IMR-90 (cell line): ENCODE results near the gene TTC3. TPM values are rescaled to one million over a fixed set of nuclear protein-coding genes. Genes with fewer than 3 reads are reported as not detected.

Experiments used
- ATAC-seq: fragments of 200-7000 bp; cut with Tn5 transposase; 2 replicates; pipeline ENCODE4 v1.9.1; 2020; ENCODE audit warnings: low read depth, mild to moderate bottlenecking, moderate library complexity
- BruUV-seq: library from RNA; stranded (reverse); fragments of 400-500 nt; replicated peaks from 2 replicates; lab custom pipeline; 2021; lab: Mats Ljungman, UMichigan
- CTCF ChIA-PET: fragments of 300-600 bp; formaldehyde crosslinking; extraction: SDS; loops from one replicate; lab custom pipeline; 2021; ENCODE audit warnings: antibody characterized with exemption; lab: Yijun Ruan, JAX
- POLR2A ChIA-PET: fragments of 300-600 bp; sonication (Branson Sonifier 250); formaldehyde crosslinking; loops from one replicate; lab custom pipeline; 2022; ENCODE audit warnings: antibody characterized with exemption; ENCODE audit not compliant: unreplicated experiment; lab: Charles Lee
- DNase-seq: peaks from one replicate; pipeline ENCODE4 v3.0.0; 2013
- H2AFZ ChIP-seq: replicated peaks from 2 replicates; pipeline ENCODE3; 2013; ENCODE audit warnings: low read length, mild to moderate bottlenecking; ENCODE audit not compliant: poor library complexity
- H2AK5ac ChIP-seq: 2 replicates; pipeline ENCODE4 v1.6.1; 2013; ENCODE audit warnings: low read depth, low read length, inconsistent platforms
- H2AK9ac ChIP-seq: replicated peaks from 2 replicates; pipeline ENCODE3; 2013; ENCODE audit warnings: mild to moderate bottlenecking, low read depth, low read length, moderate library complexity; ENCODE audit not compliant: poor library complexity
- H2BK120ac ChIP-seq: 2 replicates; pipeline ENCODE4 v1.6.1; 2013; ENCODE audit warnings: low read depth, low read length, inconsistent platforms
- H2BK15ac ChIP-seq: 3 replicates; pipeline ENCODE4 v1.6.1; 2013; ENCODE audit warnings: low read depth, low read length, inconsistent platforms
- H2BK20ac ChIP-seq: 2 replicates; pipeline ENCODE4 v1.6.1; 2013; ENCODE audit warnings: low read depth, mild to moderate bottlenecking, inconsistent platforms, low read length, moderate library complexity
- H2BK5ac ChIP-seq: 2 replicates; pipeline ENCODE4 v1.6.1; 2013; ENCODE audit warnings: mild to moderate bottlenecking, low read depth, low read length, inconsistent platforms; ENCODE audit not compliant: poor library complexity, severe bottlenecking
- H3K14ac ChIP-seq: replicated peaks from 2 replicates; pipeline ENCODE4 v1.6.1; 2013; ENCODE audit warnings: low read depth, low read length, inconsistent platforms
- H3K18ac ChIP-seq: 2 replicates; pipeline ENCODE4 v1.6.1; 2013; ENCODE audit warnings: low read depth, low read length, control low read depth
- H3K23ac ChIP-seq: 2 replicates; pipeline ENCODE4 v1.6.1; 2013; ENCODE audit warnings: low read depth, low read length, inconsistent platforms
- H3K27ac ChIP-seq: 2 replicates; pipeline ENCODE4 v1.5.1; 2013; ENCODE audit warnings: mild to moderate bottlenecking, control low read depth, low read length; ENCODE audit not compliant: insufficient read depth
- H3K27me3 ChIP-seq: 2 replicates; pipeline ENCODE4 v1.6.1; 2013; ENCODE audit warnings: low read length; ENCODE audit not compliant: control insufficient read depth, insufficient read depth
- H3K36me3 ChIP-seq: 2 replicates; pipeline ENCODE4 v1.6.1; 2013; ENCODE audit warnings: low read length, mixed read lengths; ENCODE audit not compliant: control insufficient read depth, insufficient read depth
- H3K4ac ChIP-seq: 2 replicates; pipeline ENCODE4 v1.6.1; 2013; ENCODE audit warnings: low read depth, low read length, inconsistent platforms
- H3K4me1 ChIP-seq: 2 replicates; pipeline ENCODE4 v1.6.1; 2013; ENCODE audit warnings: low read length, mixed read lengths; ENCODE audit not compliant: control insufficient read depth, insufficient read depth
- H3K4me2 ChIP-seq: 2 replicates; pipeline ENCODE4 v1.6.1; 2013; ENCODE audit warnings: low read depth, mild to moderate bottlenecking, control low read depth, low read length, moderate library complexity
- H3K4me3 ChIP-seq: 2 replicates; pipeline ENCODE4 v1.5.1; 2013; ENCODE audit warnings: low read depth, mild to moderate bottlenecking, control low read depth, low read length, moderate library complexity; ENCODE audit not compliant: insufficient read depth
- H3K56ac ChIP-seq: 2 replicates; pipeline ENCODE4 v1.6.1; 2013; ENCODE audit warnings: low read length, inconsistent platforms; ENCODE audit not compliant: insufficient read depth; ENCODE audit errors: extremely low read depth
- H3K79me1 ChIP-seq, 2 experiments: 2 replicates each; pipeline ENCODE4 v1.6.1; 2013; ENCODE audit warnings: low read length in 2 of 2, inconsistent platforms in 1 of 2, low read depth in 1 of 2
- H3K9ac ChIP-seq: 2 replicates; pipeline ENCODE4 v1.6.1; 2013; ENCODE audit warnings: low read depth, low read length, control low read depth
- H3K9me1 ChIP-seq: 2 replicates; pipeline ENCODE4 v1.6.1; 2013; ENCODE audit warnings: low read length, inconsistent platforms; ENCODE audit not compliant: insufficient read depth
- H3K9me3 ChIP-seq: 2 replicates; pipeline ENCODE4 v1.6.1; 2013; ENCODE audit warnings: low read length; ENCODE audit not compliant: control insufficient read depth, insufficient read depth
- H4K20me1 ChIP-seq: 2 replicates; pipeline ENCODE4 v1.6.1; 2013; ENCODE audit warnings: low read length, inconsistent platforms; ENCODE audit not compliant: insufficient read depth
- H4K5ac ChIP-seq: 2 replicates; pipeline ENCODE4 v1.6.1; 2013; ENCODE audit warnings: mild to moderate bottlenecking, low read depth, low read length, control low read depth
- H4K8ac ChIP-seq, 2 experiments: 2 replicates each; pipeline ENCODE4 v1.6.1; 2013; ENCODE audit warnings: low read depth in 2 of 2, low read length in 2 of 2, control low read depth in 1 of 2, inconsistent platforms in 1 of 2
- H4K91ac ChIP-seq: 2 replicates; pipeline ENCODE4 v1.6.1; 2013; ENCODE audit warnings: low read depth, low read length, inconsistent platforms; ENCODE audit not compliant: insufficient read depth
- CHD1 ChIP-seq: IDR thresholded peaks from 2 replicates; pipeline ENCODE4 v1.6.1; 2012; ENCODE audit warnings: low read depth, low read length, improper control_type of control experiment
- SMC3 ChIP-seq: fragments of 150-350 bp; IDR thresholded peaks from 2 replicates; pipeline ENCODE4 v1.6.1; 2016; ENCODE audit warnings: low read depth, mild to moderate bottlenecking, antibody characterized with exemption, low read length, moderate library complexity
- WGBS, 2 experiments: methylation state at CpG; one replicate each; pipeline versions ENCODE4 v1.1.5 to v1.1.7; 2013; ENCODE audit warnings: missing lambda C conversion rate in 2 of 2; ENCODE audit not compliant: insufficient read length in 1 of 2; ENCODE audit errors: extremely low coverage in 2 of 2; 5-methylcytosine and 5-hydroxymethylcytosine counted together
- dilution Hi-C: fragments of 300-500 bp; cut with HindIII; formaldehyde crosslinking; loops from one replicate; pipeline ENCODE4 v1.14.3; 2018; ENCODE audit warnings: low sequenced_read_pairs; ENCODE audit not compliant: unreplicated experiment
- in situ Hi-C: fragments of 300-500 bp; cut with MboI; formaldehyde crosslinking; loops from 3 replicates; pipeline ENCODE4 v1.14.3; 2019; ENCODE audit warnings: low sequenced_read_pairs, inconsistent platforms, mixed read lengths
- intact Hi-C: fragments of 100-400 bp; cut with micrococcal nuclease; formaldehyde crosslinking; loops from 2 replicates; pipeline ENCODE4 v1.10.0; 2022
- polyA plus RNA-seq, 3 experiments: library from polyadenylated mRNA; depleted of rRNA; stranded (reverse); fragments of >200 nt; gene quantifications; 2 replicates each; pipeline ENCODE4 v1.2.3, GENCODE V29; 2012; ENCODE audit warnings: low replicate concordance in 1 of 3
- total RNA-seq: library from RNA; depleted of rRNA; stranded (reverse); fragments of >200 nt; gene quantifications from 2 replicates; pipeline ENCODE4 v1.2.3, GENCODE V29; 2012

The TTC3 gene
- total and polyA plus RNA-seq, 2 of the 4 experiments (the other 2 are of a cell fraction) = 96.7 to 293 TPM

DNA sequence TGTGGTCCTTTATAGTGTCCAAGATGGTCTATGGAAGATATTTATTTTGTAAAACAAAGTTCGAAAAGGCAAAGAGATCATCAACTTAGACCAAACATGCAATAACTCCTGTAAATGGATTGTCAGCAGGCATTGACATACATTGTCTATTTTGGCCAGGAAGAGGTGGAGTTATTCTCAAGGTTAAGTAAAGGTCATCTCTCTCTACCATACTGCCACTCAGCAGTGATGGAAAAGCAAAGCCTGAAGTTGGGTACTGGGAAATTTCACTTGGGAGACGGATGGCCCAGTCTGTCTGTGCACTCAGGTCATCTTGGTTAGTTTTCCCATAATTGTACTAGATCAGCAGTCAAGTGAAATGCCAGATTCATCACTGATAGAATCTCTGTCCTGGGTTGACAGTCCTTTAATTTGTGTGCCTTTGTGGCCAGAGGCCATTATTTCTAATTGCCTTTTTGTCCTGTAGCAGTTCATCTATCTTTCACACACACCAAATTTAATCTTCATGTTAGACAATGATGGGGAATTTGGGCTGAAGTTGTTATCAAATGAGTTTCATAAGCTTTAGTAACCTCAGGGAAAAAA, 17.7 kb upstream of the TTC3 start:
- Histone ChIP-seq H2AK5ac (no peak overlapping the region), H4K5ac (no peak overlapping the region), H3K9me1 (peaks cover 4% of the 10 kb centered on the region), H3K27ac (no peak overlapping the region), H3K9ac (no peak overlapping the region), H4K91ac (no peak overlapping the region), H2BK15ac (no peak overlapping the region), H3K4me3 (no peak overlapping the region), H2BK120ac (no peak overlapping the region), H2BK5ac (no peak overlapping the region), H3K27me3 (no peaks in the 10 kb centered on the region), H3K79me1 (peaks cover 0 to 4% of the 10 kb centered on the region in 2 experiments; a peak in 1 of 4 replicates), H3K9me3 (no peaks in the 10 kb centered on the region), H3K23ac (no peak overlapping the region), H3K18ac (no peak overlapping the region), H3K14ac (no peak overlapping the region), H3K4ac (no peak overlapping the region), H4K8ac (no peak overlapping the region), H3K4me2 (no peak overlapping the region), H3K56ac (no peak overlapping the region), H2AFZ (no peak overlapping the region), H2AK9ac (no peak overlapping the region), H2BK20ac (no peak overlapping the region), H3K4me1 (peaks cover 5% of the 10 kb centered on the region), H4K20me1 (peaks cover 4% of the 10 kb centered on the region; the same call in 1 of the 2 replicates), H3K36me3 (no peaks in the 10 kb centered on the region)
- ChIA-PET CTCF (no interaction called here), POLR2A (no interaction called here)
- ATAC-seq (no peak), DNase-seq (no peak)
- no TSS peak for BruUV-seq
- dilution Hi-C loops (no loop called here), in situ Hi-C loops (no loop called here), intact Hi-C loops (no loop called here)
- WGBS, 2 experiments = 33% methylated on average over 1 of the region's 2 CpGs; no CpG with 5 or more reads in 1 of the 2 experiments
- TF ChIP-seq CHD1 (no peak), SMC3 (no peak)
